Muscle layer of colon (tissue), 2 donors: ENCODE data around the gene TRIM15.
"Not testable (repeated sequence)": the region's sequence is repeated elsewhere in the genome, so short reads cannot be mapped to it uniquely, and the experiment has no call there.

ENCODE experiments used
- H3K27ac ChIP-seq: one replicate; pipeline ENCODE4 v1.7.0; 2013; ENCODE audit warnings: low read depth, mild to moderate bottlenecking, low read length, moderate library complexity
- H3K27me3 ChIP-seq, 2 donors: one replicate each; pipeline ENCODE4 v1.7.0; 2013; ENCODE audit warnings: low read length in 2 of 2, mild to moderate bottlenecking in 2 of 2; ENCODE audit not compliant: insufficient read depth in 2 of 2, control insufficient read depth in 1 of 2
- H3K36me3 ChIP-seq: one replicate; pipeline ENCODE4 v1.7.0; 2013; ENCODE audit warnings: mild to moderate bottlenecking, low read length; ENCODE audit not compliant: insufficient read depth
- H3K4me1 ChIP-seq: one replicate; pipeline ENCODE4 v1.7.0; 2013; ENCODE audit warnings: mild to moderate bottlenecking, low read length; ENCODE audit not compliant: insufficient read depth
- H3K4me3 ChIP-seq, 2 donors: one replicate each; pipeline ENCODE4 v1.7.0; 2013; ENCODE audit warnings: low read length in 2 of 2, low read depth in 1 of 2, mild to moderate bottlenecking in 1 of 2, moderate library complexity in 1 of 2
- H3K9ac ChIP-seq: one replicate; pipeline ENCODE4 v1.7.0; 2013; ENCODE audit warnings: low read length
- H3K9me3 ChIP-seq: one replicate; pipeline ENCODE4 v1.7.0; 2013; ENCODE audit warnings: mild to moderate bottlenecking, low read length
- donor health status: abdominal sarcoma.
- donor health status: Adenocarcinoma of cecum.

TRIM15 gene

GRCh38 chr6:30207619-30208295 is 44.4 kb downstream of the TRIM15 start:
- Histone ChIP-seq H3K27ac (no peak overlapping the region), H3K4me3 (no peak overlapping the region), H3K9me3 (no peaks in the 10 kb centered on the region), H3K9ac (no peak overlapping the region), H3K4me1 (peaks cover 48% of the 10 kb centered on the region), H3K27me3 (no peaks in the 10 kb centered on the region), H3K36me3 (peaks cover 7% of the 10 kb centered on the region)

- H3K36me3 ChIP-seq, result no peaks in the 10 kb centered on the region
- peaks cover 49% of the 10 kb centered on the region for H3K4me1 ChIP-seq
- no peaks in the 10 kb centered on the region for H3K27me3 ChIP-seq
- no peak overlapping the region for H3K27ac ChIP-seq
- H3K9me3 ChIP-seq, result no peaks in the 10 kb centered on the region
- no peak overlapping the region for H3K4me3 ChIP-seq
- no peak overlapping the region for H3K9ac ChIP-seq
Measured at GRCh38 chr6:30211306-30211705, 48.0 kb downstream of the TRIM15 start.

- Histone ChIP-seq H3K27ac (no peak overlapping the region), H3K4me3 (peak overlapping the region in 1 of 2 donors; percentile 95), H3K27me3 (no peaks in the 10 kb centered on the region), H3K4me1 (peaks cover 43% of the 10 kb centered on the region), H3K9ac (peak overlapping the region; percentile 59), H3K9me3 (no peaks in the 10 kb centered on the region), H3K36me3 (no peaks in the 10 kb centered on the region)
Measured at GRCh38 chr6:30211899-30212298, 48.6 kb downstream of the TRIM15 start.

GRCh38 chr6:30212865-30213666 is 49.7 kb downstream of the TRIM15 start, which contains the start of gene TRIM26:
Gene TRIM26, minus strand, starts transcription at chr6:30213406. Its CDS starts 14,303 bp downstream, at chr6:30199103.
- peak within 1 kb of the TSS; percentile 97 for H3K27ac ChIP-seq
- peak within 1 kb of the TSS; percentile 98 for H3K9ac ChIP-seq
- no peaks in the 10 kb centered on the region for H3K27me3 ChIP-seq
- H3K4me3 ChIP-seq, result peak within 1 kb of the TSS; percentile 77 to 95
- no peaks in the 10 kb centered on the region for H3K36me3 ChIP-seq
- H3K9me3 ChIP-seq, result no peaks in the 10 kb centered on the region
- peaks cover 31% of the 10 kb centered on the region for H3K4me1 ChIP-seq

GRCh38 chr6:30213667-30213956 is 50.3 kb downstream of the TRIM15 start:
- H3K27ac ChIP-seq, result peak overlapping the region; percentile 97
- H3K9me3 ChIP-seq, result no peaks in the 10 kb centered on the region
- no peaks in the 10 kb centered on the region for H3K27me3 ChIP-seq
- H3K36me3 ChIP-seq, result no peaks in the 10 kb centered on the region
- H3K9ac ChIP-seq, result peak overlapping the region; percentile 98
- H3K4me1 ChIP-seq, result peaks cover 31% of the 10 kb centered on the region
- H3K4me3 ChIP-seq, result peak overlapping the region; percentile 77 to 95

- Histone ChIP-seq H3K27ac (peak overlapping the region; percentile 97), H3K4me1 (peaks cover 31% of the 10 kb centered on the region), H3K27me3 (no peaks in the 10 kb centered on the region)
Measured at GRCh38 chr6:30213957-30214656, 50.8 kb downstream of the TRIM15 start.

GRCh38 chr6:30214657-30214982 is 51.3 kb downstream of the TRIM15 start:
- Histone ChIP-seq H3K4me1 (peaks cover 31% of the 10 kb centered on the region), H3K4me3 (peak overlapping the region in 1 of 2 donors; percentile 95), H3K9ac (peak overlapping the region; percentile 98), H3K36me3 (no peaks in the 10 kb centered on the region), H3K9me3 (no peaks in the 10 kb centered on the region), H3K27me3 (no peaks in the 10 kb centered on the region), H3K27ac (peak overlapping the region; percentile 97)

More at GRCh38 chr6:30213957-30214656, 50.8 kb downstream of the TRIM15 start:
- Histone ChIP-seq H3K9ac (peak overlapping the region; percentile 98), H3K4me3 (peak overlapping the region; percentile 77 to 95), H3K36me3 (no peaks in the 10 kb centered on the region), H3K9me3 (no peaks in the 10 kb centered on the region)

GRCh38 chr6:30216096-30216495 is 52.8 kb downstream of the TRIM15 start:
- Histone ChIP-seq H3K9ac (no peak overlapping the region), H3K36me3 (no peaks in the 10 kb centered on the region), H3K4me1 (peaks cover 21% of the 10 kb centered on the region), H3K4me3 (no peak overlapping the region), H3K27ac (no peak overlapping the region), H3K27me3 (no peaks in the 10 kb centered on the region), H3K9me3 (no peaks in the 10 kb centered on the region)

- Histone ChIP-seq H3K27ac (no peak overlapping the region), H3K36me3 (no peaks in the 10 kb centered on the region), H3K4me3 (no peak overlapping the region), H3K4me1 (peaks cover 4% of the 10 kb centered on the region), H3K9me3 (no peaks in the 10 kb centered on the region), H3K27me3 (no peaks in the 10 kb centered on the region), H3K9ac (no peak overlapping the region)
Measured at GRCh38 chr6:30219244-30219643, 55.9 kb downstream of the TRIM15 start.

- not testable (repeated sequence) for H3K27me3 ChIP-seq, H3K4me1 ChIP-seq, H3K9ac ChIP-seq, H3K9me3 ChIP-seq, H3K27ac ChIP-seq, H3K36me3 ChIP-seq, H3K4me3 ChIP-seq
Measured at GRCh38 chr6:30221395-30221794, 58.0 kb downstream of the TRIM15 start.

GRCh38 chr6:30221956-30222355 is 58.6 kb downstream of the TRIM15 start:
- H3K4me3 ChIP-seq, H3K27me3 ChIP-seq, H3K9me3 ChIP-seq, H3K4me1 ChIP-seq, H3K36me3 ChIP-seq, H3K27ac ChIP-seq, H3K9ac ChIP-seq: not testable (repeated sequence)
